ENCODE results near the gene ZSCAN5A.
"Not testable (repeated sequence)": the region's sequence is repeated elsewhere in the genome, so short reads cannot be mapped to it uniquely, and the experiment has no call there.

The ZSCAN5A gene

GRCh38 chr19:56245121-56245740, 69.4 kb downstream of the ZSCAN5A start:
- H3K4me3 ChIP-seq (ENCODE audit: low read depth, low read length) = no peak overlapping the region
- no peak for DNase-seq (ENCODE audit: low read depth)
- in situ Hi-C loops (cut with HindIII; ENCODE audit: low sequenced_read_pairs) = no loop called here
- no peak for TF ChIP-seq CTCF (IDR thresholded peaks at IDR 0.05; ENCODE audit: low read depth, low read length, missing control alignments)

GRCh38 chr19:56223481-56223880, 91.2 kb downstream of the ZSCAN5A start:
- no peak for DNase-seq (ENCODE audit: low read depth)
- TF ChIP-seq CTCF (IDR thresholded peaks at IDR 0.05; ENCODE audit: low read depth, low read length, missing control alignments) = no peak
- H3K4me3 ChIP-seq (ENCODE audit: low read depth, low read length) = no peak overlapping the region
- in situ Hi-C loops (cut with HindIII; ENCODE audit: low sequenced_read_pairs) = no loop called here

GRCh38 chr19:56222901-56223300, 91.7 kb downstream of the ZSCAN5A start:
- no peak overlapping the region for H3K4me3 ChIP-seq (ENCODE audit: low read depth, low read length)
- in situ Hi-C loops (cut with HindIII; ENCODE audit: low sequenced_read_pairs) = no loop called here
- TF ChIP-seq CTCF (IDR thresholded peaks at IDR 0.05; ENCODE audit: low read depth, low read length, missing control alignments) = no peak
- no peak for DNase-seq (ENCODE audit: low read depth)

GRCh38 chr19:56221851-56222250, 92.8 kb downstream of the ZSCAN5A start:
- no peak overlapping the region for H3K4me3 ChIP-seq (ENCODE audit: low read depth, low read length)
- DNase-seq (ENCODE audit: low read depth) = no peak
- in situ Hi-C loops (cut with HindIII; ENCODE audit: low sequenced_read_pairs) = no loop called here
- TF ChIP-seq CTCF (IDR thresholded peaks at IDR 0.05; ENCODE audit: low read depth, low read length, missing control alignments) = no peak

- H3K4me3 ChIP-seq (ENCODE audit: low read depth, low read length); in situ Hi-C loops (cut with HindIII; ENCODE audit: low sequenced_read_pairs); DNase-seq (ENCODE audit: low read depth): not testable (repeated sequence)
Measured at GRCh38 chr19:56221442-56221841, 93.2 kb downstream of the ZSCAN5A start.

GRCh38 chr19:56218961-56219360, 95.7 kb downstream of the ZSCAN5A start:
- no peak overlapping the region for H3K4me3 ChIP-seq (ENCODE audit: low read depth, low read length)
- in situ Hi-C loops (cut with HindIII; ENCODE audit: low sequenced_read_pairs) = no loop called here
- DNase-seq (ENCODE audit: low read depth) = no peak
- TF ChIP-seq CTCF (IDR thresholded peaks at IDR 0.05; ENCODE audit: low read depth, low read length, missing control alignments) = no peak

- in situ Hi-C loops (cut with HindIII; ENCODE audit: low sequenced_read_pairs) = no loop called here
- no peak for DNase-seq (ENCODE audit: low read depth)
- H3K4me3 ChIP-seq (ENCODE audit: low read depth, low read length) = peak overlapping the region; percentile 30
- TF ChIP-seq CTCF (IDR thresholded peaks at IDR 0.05; ENCODE audit: low read depth, low read length, missing control alignments) = no peak
Measured at GRCh38 chr19:56217039-56217949, 97.3 kb downstream of the ZSCAN5A start.

Data from astrocyte of the cerebellum (primary cell).